Neural progenitor cell (in vitro differentiated cells): ENCODE measurements around the gene OS9.

Experiments
- EZH2phosphoT487 ChIP-seq: fragments of 200-600 bp; sonication (generic); IDR thresholded peaks from 2 replicates; pipeline ENCODE4 v1.6.1; 2017; ENCODE audit warnings: antibody characterized with exemption
- TF ChIP-seq, protein P1 (sequence below): fragments of 200-600 bp; sonication (generic); IDR thresholded peaks from 2 replicates; pipeline ENCODE4 v1.5.1; 2017; ENCODE audit warnings: antibody characterized with exemption, mild to moderate bottlenecking

DNA sequence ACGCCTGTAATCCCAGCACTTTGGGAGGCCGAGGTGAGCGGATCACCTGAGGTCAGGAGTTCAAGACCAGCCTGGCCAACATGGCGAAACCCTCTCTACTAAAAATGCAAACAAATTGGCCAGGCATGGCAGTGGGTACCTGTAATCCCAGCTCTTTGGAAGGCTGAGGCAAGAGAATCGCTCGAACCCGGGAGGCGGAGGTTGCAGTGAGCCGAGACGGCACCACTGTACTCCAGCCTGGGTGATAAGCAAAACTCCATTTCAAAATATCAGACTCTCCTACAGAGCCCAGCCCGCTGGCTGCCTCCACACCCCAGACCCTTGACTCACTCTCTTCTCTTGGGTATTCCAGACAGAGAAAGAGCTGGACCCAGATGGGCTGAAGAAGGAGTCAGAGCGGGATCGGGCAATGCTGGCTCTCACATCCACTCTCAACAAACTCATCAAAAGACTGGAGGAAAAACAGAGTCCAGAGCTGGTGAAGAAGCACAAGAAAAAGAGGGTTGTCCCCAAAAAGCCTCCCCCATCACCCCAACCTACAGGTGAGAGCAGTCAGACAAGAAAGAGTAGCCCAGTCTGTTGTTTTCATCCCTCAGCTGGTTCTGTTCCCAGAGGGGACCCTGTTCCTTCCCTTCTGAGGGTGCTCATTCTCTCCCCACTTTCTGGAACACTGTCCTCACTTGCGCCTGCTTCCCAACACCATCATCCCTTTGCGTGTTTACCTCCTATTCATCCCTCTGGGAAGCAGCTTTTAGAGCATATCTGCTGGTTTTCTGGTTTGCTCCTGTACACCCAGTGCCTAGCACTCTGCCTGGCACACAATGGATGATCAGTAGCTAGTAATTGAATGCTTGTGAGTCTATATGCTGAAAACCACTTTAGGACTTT, 25.0 kb downstream of the OS9 start:
- TF ChIP-seq, protein P1, sequence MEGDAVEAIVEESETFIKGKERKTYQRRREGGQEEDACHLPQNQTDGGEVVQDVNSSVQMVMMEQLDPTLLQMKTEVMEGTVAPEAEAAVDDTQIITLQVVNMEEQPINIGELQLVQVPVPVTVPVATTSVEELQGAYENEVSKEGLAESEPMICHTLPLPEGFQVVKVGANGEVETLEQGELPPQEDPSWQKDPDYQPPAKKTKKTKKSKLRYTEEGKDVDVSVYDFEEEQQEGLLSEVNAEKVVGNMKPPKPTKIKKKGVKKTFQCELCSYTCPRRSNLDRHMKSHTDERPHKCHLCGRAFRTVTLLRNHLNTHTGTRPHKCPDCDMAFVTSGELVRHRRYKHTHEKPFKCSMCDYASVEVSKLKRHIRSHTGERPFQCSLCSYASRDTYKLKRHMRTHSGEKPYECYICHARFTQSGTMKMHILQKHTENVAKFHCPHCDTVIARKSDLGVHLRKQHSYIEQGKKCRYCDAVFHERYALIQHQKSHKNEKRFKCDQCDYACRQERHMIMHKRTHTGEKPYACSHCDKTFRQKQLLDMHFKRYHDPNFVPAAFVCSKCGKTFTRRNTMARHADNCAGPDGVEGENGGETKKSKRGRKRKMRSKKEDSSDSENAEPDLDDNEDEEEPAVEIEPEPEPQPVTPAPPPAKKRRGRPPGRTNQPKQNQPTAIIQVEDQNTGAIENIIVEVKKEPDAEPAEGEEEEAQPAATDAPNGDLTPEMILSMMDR = no peak
- no peak for TF ChIP-seq EZH2phosphoT487
